Stomach (tissue), 4 donors: ENCODE data around the gene CDIP1.

ENCODE experiments used
- EP300 ChIP-seq: sonication (generic); formaldehyde crosslinking; IDR thresholded peaks from one replicate; pipeline ENCODE4 v1.6.1; 2017; ENCODE audit warnings: antibody characterized with exemption
- POLR2A ChIP-seq, 4 donors: fragments of 450-650 bp; IDR thresholded peaks; one replicate each; pipeline ENCODE4 v1.6.1; 2016; ENCODE audit warnings: antibody characterized with exemption in 4 of 4, control low read depth in 2 of 4, mild to moderate bottlenecking in 1 of 4, moderate library complexity in 1 of 4
- POLR2AphosphoS5 ChIP-seq, 3 donors: sonication (generic); formaldehyde crosslinking; IDR thresholded peaks; one replicate each; pipeline ENCODE4 v1.6.1; 2016; ENCODE audit warnings: antibody characterized with exemption in 3 of 3
- TF ChIP-seq, protein P1 (sequence below), 7 experiments: fragments of 450-650 bp in 4 of 7; fragments of 200-600 bp in 3 of 7; sonication (generic) in 3 of 7; IDR thresholded peaks; one replicate each; pipeline ENCODE4 v1.5.1; 2016 to 2019; ENCODE audit warnings: antibody characterized with exemption in 7 of 7, control low read depth in 2 of 7, mild to moderate bottlenecking in 1 of 7

DNA sequence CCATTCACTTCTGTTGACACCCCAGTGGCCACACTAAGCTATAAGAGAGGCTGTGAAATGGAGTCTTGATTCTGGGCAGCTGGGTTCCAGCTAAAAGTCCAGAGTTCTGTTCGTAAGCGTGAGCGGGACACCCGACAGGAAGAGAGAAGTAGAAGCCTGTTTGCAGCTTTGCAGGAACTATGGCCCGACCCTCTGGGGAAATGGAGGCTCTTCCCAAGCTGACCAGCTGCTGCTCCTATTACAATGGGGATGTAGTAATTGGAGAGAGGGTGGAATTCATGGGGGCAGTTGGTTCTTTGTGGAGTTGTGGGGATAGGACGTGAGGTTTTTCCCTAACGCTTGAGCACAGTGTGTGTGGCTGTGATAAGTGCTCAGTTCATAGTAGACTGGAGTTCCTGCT lies 47.7 kb upstream of the CDIP1 start:
- TF ChIP-seq POLR2A (IDR thresholded peaks at IDR 0.05) (no peak), POLR2AphosphoS5 (IDR thresholded peaks at IDR 0.05) (no peak), EP300 (no peak)
- TF ChIP-seq, protein P1, sequence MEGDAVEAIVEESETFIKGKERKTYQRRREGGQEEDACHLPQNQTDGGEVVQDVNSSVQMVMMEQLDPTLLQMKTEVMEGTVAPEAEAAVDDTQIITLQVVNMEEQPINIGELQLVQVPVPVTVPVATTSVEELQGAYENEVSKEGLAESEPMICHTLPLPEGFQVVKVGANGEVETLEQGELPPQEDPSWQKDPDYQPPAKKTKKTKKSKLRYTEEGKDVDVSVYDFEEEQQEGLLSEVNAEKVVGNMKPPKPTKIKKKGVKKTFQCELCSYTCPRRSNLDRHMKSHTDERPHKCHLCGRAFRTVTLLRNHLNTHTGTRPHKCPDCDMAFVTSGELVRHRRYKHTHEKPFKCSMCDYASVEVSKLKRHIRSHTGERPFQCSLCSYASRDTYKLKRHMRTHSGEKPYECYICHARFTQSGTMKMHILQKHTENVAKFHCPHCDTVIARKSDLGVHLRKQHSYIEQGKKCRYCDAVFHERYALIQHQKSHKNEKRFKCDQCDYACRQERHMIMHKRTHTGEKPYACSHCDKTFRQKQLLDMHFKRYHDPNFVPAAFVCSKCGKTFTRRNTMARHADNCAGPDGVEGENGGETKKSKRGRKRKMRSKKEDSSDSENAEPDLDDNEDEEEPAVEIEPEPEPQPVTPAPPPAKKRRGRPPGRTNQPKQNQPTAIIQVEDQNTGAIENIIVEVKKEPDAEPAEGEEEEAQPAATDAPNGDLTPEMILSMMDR (IDR thresholded peaks at IDR 0.05), result no peak
